Gastroesophageal sphincter (tissue), 4 donors: ENCODE results near the gene PDGFA. TPM values are rescaled to one million over a fixed set of nuclear protein-coding genes. Genes with fewer than 3 reads are reported as not detected.
A peak's percentile ranks its signal among the peaks of the same experiment; 100 is the strongest.

Experiments used
- ATAC-seq: fragments of 150-250 bp; one replicate; pipeline ENCODE4 v1.9.1; 2016; ENCODE audit warnings: mild to moderate bottlenecking, moderate library complexity
- H3K27ac ChIP-seq, 4 donors: fragments of 200-600 bp; sonication (generic) in 3 of 4; 1 replicate in 3 of 4; 2 replicates in 1 of 4; pipeline ENCODE4 v1.5.1; 2016 to 2019
- H3K27me3 ChIP-seq: fragments of 200-600 bp; sonication (generic); one replicate; pipeline ENCODE4 v1.5.1; 2019
- H3K36me3 ChIP-seq, 2 donors: fragments of 200-600 bp; sonication (generic); one replicate each; pipeline ENCODE4 v1.5.1; 2019; ENCODE audit warnings: control low read depth in 1 of 2
- H3K4me1 ChIP-seq, 3 donors: fragments of 200-600 bp; sonication (generic); 1 replicate in 2 of 3; 2 replicates in 1 of 3; pipeline ENCODE4 v1.5.1; 2016 to 2019; ENCODE audit warnings: control low read depth in 2 of 3
- H3K4me3 ChIP-seq, 2 donors: fragments of 200-600 bp; sonication (generic); one replicate each; pipeline ENCODE4 v1.5.1; 2019; ENCODE audit warnings: mild to moderate bottlenecking in 1 of 2, moderate library complexity in 1 of 2
- H3K9me3 ChIP-seq, 3 donors: fragments of 200-600 bp; sonication (generic); one replicate each; pipeline ENCODE4 v1.5.1; 2017 to 2019; ENCODE audit warnings: control low read depth in 2 of 3
- EP300 ChIP-seq: sonication (generic); formaldehyde crosslinking; IDR thresholded peaks from one replicate; pipeline ENCODE4 v1.6.1; 2017; ENCODE audit warnings: antibody characterized with exemption, mild to moderate bottlenecking
- POLR2A ChIP-seq, 2 donors: fragments of 450-650 bp; IDR thresholded peaks; one replicate each; pipeline ENCODE4 v1.6.1; 2017; ENCODE audit warnings: antibody characterized with exemption in 2 of 2, mild to moderate bottlenecking in 2 of 2, moderate library complexity in 1 of 2
- POLR2AphosphoS5 ChIP-seq: sonication (generic); formaldehyde crosslinking; IDR thresholded peaks from one replicate; pipeline ENCODE4 v1.6.1; 2017; ENCODE audit warnings: antibody characterized with exemption
- WGBS, 2 donors: methylation state at CpG; one replicate each; pipeline ENCODE4 v1.1.5; 2018; ENCODE audit warnings: low coverage in 1 of 2; 5-methylcytosine and 5-hydroxymethylcytosine counted together
- total RNA-seq, 4 donors: library from RNA; depleted of rRNA; stranded (reverse); fragments of >200 nt; gene quantifications; one replicate each; pipeline ENCODE4 v1.1.0, GENCODE V29; 2016
- TF ChIP-seq, protein P1 (sequence below), 4 experiments: fragments of 200-600 bp in 2 of 4; fragments of 450-650 bp in 2 of 4; sonication (generic) in 1 of 4; IDR thresholded peaks; one replicate each; pipeline ENCODE4 v1.5.1; 2017 to 2019; ENCODE audit warnings: antibody characterized with exemption in 4 of 4, mild to moderate bottlenecking in 2 of 4, moderate library complexity in 2 of 4

PDGFA gene
- total RNA-seq, 4 donors from 2014 or later, result 66.0 to 162 (median 120) TPM

DNA sequence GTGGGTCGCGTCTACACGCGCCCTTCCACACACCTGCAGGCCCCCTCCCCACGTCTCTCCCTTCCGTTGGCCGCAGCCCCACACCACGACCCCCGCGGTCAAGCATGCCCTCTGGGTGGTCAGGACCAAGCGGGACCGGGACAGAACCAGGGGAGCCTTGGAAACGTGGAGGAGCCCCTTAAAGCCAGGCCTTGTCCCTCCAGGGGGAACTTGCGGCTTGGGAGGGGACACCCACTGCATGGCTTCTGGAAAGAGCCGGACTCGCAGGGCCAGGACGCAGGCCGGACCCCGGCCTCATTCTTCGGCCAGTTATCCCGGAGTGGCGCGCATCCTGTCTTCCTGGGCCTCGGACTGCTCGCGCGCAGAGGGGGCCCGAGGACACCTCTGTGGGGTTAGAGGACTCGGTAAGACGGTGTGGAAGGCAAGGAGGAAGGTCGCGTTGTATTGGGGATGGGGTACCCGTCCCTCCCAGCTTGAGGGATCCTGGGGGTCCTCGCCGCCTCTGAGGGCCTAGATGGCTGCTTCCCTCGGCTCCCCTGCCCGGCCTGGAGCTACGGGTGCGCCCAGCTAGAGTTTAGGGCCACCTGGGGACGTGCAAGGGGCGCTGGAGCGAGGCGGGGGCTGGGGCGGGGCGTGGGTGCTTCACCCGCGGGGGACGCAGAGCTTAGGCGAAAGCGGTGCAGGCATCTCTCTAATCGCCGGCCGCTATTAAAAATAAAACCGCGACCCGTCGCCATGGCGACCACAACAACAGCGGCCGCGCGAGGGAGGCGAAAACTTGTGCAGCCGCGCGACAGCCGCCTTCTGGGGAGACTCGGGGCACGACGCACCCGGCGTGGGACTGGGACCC, 1.8 kb upstream of the PDGFA start:
- H3K9me3 ChIP-seq, result no peaks in the 10 kb centered on the region
- ATAC-seq, result no peak
- 55% methylated on average over 4 of the region's 72 CpGs; no CpG with 5 or more reads in 1 of the 2 donors for WGBS, 2 donors
- peak overlapping the region in 3 of 4 donors; percentile 96 to 98 (median 96) for H3K27ac ChIP-seq
- peaks cover 13% of the 10 kb centered on the region for H3K27me3 ChIP-seq
- peak overlapping the region; percentile 26 to 56 for H3K4me3 ChIP-seq
- peaks cover 0 to 54% (median 21%) of the 10 kb centered on the region in 3 donors for H3K4me1 ChIP-seq
- TF ChIP-seq POLR2AphosphoS5 (no peak), POLR2A (IDR thresholded peaks at IDR 0.05) (no peak), EP300 (no peak)
- TF ChIP-seq, protein P1, sequence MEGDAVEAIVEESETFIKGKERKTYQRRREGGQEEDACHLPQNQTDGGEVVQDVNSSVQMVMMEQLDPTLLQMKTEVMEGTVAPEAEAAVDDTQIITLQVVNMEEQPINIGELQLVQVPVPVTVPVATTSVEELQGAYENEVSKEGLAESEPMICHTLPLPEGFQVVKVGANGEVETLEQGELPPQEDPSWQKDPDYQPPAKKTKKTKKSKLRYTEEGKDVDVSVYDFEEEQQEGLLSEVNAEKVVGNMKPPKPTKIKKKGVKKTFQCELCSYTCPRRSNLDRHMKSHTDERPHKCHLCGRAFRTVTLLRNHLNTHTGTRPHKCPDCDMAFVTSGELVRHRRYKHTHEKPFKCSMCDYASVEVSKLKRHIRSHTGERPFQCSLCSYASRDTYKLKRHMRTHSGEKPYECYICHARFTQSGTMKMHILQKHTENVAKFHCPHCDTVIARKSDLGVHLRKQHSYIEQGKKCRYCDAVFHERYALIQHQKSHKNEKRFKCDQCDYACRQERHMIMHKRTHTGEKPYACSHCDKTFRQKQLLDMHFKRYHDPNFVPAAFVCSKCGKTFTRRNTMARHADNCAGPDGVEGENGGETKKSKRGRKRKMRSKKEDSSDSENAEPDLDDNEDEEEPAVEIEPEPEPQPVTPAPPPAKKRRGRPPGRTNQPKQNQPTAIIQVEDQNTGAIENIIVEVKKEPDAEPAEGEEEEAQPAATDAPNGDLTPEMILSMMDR (IDR thresholded peaks at IDR 0.05), result peak in 1 of 4 experiments; percentile 11
- H3K36me3 ChIP-seq, result no peaks in the 10 kb centered on the region

DNA sequence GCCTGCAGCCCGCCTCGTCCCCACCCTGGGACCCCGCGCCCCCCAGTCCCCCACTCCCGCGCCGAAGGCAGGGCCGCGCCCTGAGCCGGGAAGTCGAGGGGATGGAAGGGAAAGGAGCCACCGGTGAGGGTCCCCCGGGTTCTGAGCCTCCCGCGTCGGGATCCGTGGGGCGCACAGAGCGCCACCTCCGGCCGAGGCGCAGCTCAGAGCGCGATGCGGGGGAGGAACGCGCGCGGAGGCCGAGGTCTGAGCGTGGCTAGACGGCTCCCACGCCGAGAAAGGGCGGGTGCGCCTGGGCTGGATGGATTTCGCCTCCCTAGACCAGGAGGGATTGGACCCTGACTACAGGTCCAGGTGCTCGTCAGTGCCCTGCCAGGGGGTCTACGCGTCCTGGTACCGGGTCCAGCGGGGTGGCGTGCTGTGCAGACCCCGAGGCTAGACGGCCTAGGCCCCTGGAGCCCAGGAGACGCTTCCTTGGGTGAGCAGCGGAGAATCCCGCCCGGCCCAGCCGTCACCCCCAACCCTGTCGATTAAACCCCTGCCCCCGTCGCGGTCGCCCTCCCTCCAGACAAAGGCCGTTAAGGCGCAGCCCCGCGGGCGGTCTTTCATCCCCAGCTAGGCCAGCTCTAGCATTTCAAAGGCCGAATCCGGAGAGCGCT, 986 bp upstream of the PDGFA start:
- TF ChIP-seq, protein P1 (IDR thresholded peaks at IDR 0.05), result peak in 2 of 4 experiments; percentile 17 to 28
- no peak for TF ChIP-seq POLR2AphosphoS5
- Histone ChIP-seq H3K9me3 (no peaks in the 10 kb centered on the region), H3K4me1 (peaks cover 0 to 62% (median 26%) of the 10 kb centered on the region in 3 donors), H3K4me3 (peak overlapping the region; percentile 57 to 77), H3K27ac (peak overlapping the region; percentile 81 to 98 (median 96)), H3K27me3 (peaks cover 13% of the 10 kb centered on the region), H3K36me3 (no peaks in the 10 kb centered on the region)
- ATAC-seq, result no peak
- WGBS, 2 donors, result 60% methylated on average over 1 of the region's 63 CpGs; no CpG with 5 or more reads in 1 of the 2 donors

DNA sequence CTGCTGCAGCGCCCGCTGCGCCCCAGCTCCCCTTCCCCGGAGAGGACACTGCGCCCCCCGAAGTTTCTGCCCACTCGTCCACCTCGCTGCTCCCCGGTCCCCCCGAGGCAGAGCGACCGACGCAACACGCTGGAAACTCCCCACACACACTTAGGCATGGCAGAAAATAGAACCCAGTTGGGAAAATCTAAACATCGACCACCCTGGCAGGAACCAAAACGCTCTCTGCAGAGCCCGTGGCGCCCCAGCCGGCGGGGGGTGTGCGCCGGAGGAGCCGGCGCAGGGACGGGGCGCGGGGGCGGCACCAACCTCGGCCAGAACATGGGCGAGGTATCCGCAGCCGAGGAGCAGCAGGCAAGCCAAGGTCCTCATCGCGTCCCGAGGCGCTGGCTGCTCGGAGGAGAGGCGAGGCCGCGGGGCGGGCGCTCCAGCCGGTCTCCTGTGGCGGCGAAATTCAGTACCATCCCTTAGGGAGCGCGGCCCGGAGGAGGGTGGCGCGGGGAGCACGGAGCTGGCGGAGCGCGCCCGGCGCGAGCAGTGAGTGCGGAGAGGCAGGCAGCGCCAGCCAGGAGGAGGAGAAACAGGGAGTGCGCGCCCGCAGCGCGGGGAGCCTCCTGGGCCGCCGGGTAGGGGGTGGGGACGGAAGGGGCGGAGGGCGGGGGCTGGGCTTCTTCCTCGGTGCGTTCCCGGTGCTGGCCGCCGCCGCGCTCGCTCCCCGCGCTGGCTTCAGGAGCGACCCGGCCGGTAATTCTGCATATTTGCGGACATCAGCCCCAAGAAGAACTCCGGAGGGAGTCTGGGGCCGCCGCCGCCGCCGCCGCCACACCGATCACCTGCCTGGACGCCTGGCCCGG, 789 bp downstream of the PDGFA start:
- Histone ChIP-seq H3K27me3 (peaks cover 13% of the 10 kb centered on the region), H3K27ac (peak overlapping the region; percentile 72 to 98 (median 96)), H3K4me1 (peaks cover 0 to 80% (median 37%) of the 10 kb centered on the region in 3 donors), H3K4me3 (peak overlapping the region; percentile 53 to 77), H3K9me3 (no peaks in the 10 kb centered on the region), H3K36me3 (no peaks in the 10 kb centered on the region)
- TF ChIP-seq, protein P1 (IDR thresholded peaks at IDR 0.05), result peak in 2 of 4 experiments; percentile 12 to 18
- TF ChIP-seq POLR2A (IDR thresholded peaks at IDR 0.05), result peak; percentile 63 to 77
- peak; percentile 93 for TF ChIP-seq POLR2AphosphoS5
- no peak for TF ChIP-seq EP300
- 0% methylated on average over 3 of the region's 93 CpGs; no CpG with 5 or more reads in 1 of the 2 donors for WGBS, 2 donors
- peak; percentile 61 for ATAC-seq

DNA sequence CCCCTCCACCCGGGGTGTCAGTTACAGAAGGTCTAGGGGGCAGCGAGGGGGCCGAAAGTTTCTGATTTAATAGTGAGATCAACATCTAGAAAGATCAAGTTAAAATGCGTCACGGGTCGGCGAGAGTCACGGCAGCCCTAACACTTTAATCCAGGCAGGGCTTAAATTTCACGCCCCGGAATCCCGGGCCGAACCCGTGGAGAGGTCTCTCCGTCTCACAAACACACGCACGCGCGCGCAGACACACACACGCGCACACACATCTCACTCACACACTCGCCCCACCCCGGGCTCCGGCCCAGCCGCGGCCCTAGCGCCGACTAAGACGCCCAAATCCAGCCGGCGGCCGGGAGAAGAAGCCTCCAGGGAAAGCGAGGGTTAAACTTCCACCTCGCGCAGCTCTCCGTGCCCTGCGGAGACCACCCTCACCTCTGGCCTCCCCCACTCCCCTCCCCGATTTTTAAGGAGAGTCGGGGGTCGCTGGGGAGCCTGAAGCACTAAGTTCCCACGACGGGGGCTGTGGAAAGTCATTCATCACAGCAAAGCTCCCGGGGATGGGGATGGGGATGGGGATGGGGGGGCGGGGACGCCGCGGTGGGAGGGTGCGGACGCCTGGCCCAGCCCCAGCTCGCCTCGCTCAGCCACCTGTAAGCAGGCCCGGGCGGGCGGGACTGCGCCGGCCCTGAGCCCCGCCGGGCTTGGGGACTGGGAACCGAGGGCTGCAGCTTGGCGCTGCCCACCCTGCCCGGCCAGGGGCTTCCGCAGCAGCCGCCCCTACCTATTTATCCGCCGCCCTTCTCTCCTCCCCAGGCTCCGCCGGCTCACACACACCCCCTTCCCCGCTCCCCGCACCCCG, 1.6 kb downstream of the PDGFA start:
- Histone ChIP-seq H3K4me1 (peaks cover 0 to 88% (median 37%) of the 10 kb centered on the region in 3 donors), H3K27ac (peak overlapping the region; percentile 72 to 98 (median 96)), H3K27me3 (peaks cover 13% of the 10 kb centered on the region), H3K4me3 (peak overlapping the region; percentile 53 to 77), H3K9me3 (no peaks in the 10 kb centered on the region), H3K36me3 (no peaks in the 10 kb centered on the region)
- 0% methylated on average over 2 of the region's 70 CpGs; no CpG with 5 or more reads in 1 of the 2 donors for WGBS, 2 donors
- peak; percentile 16 for ATAC-seq
- TF ChIP-seq EP300, result no peak
- peak in 1 of 2 donors; percentile 26 for TF ChIP-seq POLR2A (IDR thresholded peaks at IDR 0.05)
- TF ChIP-seq POLR2AphosphoS5, result peak; percentile 42
